Esophagus squamous epithelium (tissue), 4 donors: ENCODE results near the gene GPR132.

Source experiments
- POLR2A ChIP-seq, 4 donors: fragments of 450-650 bp; IDR thresholded peaks; one replicate each; pipeline ENCODE4 v1.6.1; 2017; ENCODE audit warnings: antibody characterized with exemption in 4 of 4, mild to moderate bottlenecking in 4 of 4, moderate library complexity in 3 of 4
- TF ChIP-seq, protein P1 (sequence below), 6 experiments: fragments of 450-650 bp in 4 of 6; fragments of 200-600 bp in 2 of 6; sonication (generic) in 2 of 6; IDR thresholded peaks; one replicate each; pipeline ENCODE4 v1.5.1; 2016 to 2019; ENCODE audit warnings: antibody characterized with exemption in 6 of 6, mild to moderate bottlenecking in 4 of 6, moderate library complexity in 4 of 6

DNA sequence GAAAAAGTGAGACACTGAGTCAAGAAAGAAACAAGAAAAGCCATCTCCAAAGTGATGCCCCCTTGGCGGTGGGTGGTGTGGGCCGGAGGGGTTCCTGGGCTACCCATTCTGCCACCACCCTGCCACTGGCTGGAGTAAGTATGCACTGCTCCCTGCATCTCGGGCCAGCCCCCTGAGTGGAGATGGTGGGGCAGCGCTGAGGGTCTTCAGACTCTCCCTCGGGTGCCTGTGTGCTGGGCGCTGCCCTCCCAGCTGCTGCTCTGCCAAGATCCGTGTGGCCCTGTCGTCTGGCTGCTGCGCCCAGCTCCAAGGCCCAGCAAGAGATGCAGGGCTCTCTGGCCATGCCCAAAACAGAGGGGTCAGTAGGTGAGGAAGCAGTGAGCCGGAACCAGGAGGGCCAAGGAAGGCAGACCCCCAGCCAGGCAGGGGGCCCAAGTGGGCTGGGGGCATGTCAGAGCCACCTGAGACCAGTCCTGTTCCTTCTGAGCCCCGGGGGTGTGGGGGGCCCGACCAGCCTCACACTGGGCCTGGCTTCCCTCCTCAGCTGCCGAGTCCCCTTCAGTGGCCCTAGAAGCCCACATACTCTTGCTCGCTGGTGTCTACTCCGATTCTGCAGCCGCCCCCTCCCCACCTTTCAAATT, 5.2 kb downstream of the GPR132 start:
- TF ChIP-seq, protein P1, sequence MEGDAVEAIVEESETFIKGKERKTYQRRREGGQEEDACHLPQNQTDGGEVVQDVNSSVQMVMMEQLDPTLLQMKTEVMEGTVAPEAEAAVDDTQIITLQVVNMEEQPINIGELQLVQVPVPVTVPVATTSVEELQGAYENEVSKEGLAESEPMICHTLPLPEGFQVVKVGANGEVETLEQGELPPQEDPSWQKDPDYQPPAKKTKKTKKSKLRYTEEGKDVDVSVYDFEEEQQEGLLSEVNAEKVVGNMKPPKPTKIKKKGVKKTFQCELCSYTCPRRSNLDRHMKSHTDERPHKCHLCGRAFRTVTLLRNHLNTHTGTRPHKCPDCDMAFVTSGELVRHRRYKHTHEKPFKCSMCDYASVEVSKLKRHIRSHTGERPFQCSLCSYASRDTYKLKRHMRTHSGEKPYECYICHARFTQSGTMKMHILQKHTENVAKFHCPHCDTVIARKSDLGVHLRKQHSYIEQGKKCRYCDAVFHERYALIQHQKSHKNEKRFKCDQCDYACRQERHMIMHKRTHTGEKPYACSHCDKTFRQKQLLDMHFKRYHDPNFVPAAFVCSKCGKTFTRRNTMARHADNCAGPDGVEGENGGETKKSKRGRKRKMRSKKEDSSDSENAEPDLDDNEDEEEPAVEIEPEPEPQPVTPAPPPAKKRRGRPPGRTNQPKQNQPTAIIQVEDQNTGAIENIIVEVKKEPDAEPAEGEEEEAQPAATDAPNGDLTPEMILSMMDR (IDR thresholded peaks at IDR 0.05): no peak
- TF ChIP-seq POLR2A (IDR thresholded peaks at IDR 0.05): no peak
